OCI-LY1 (cell line): ENCODE measurements around the gene DUSP1.

ENCODE experiments used
- CTCF ChIP-seq: fragments of 200-600 bp; sonication (generic), shearing (Covaris generic); IDR thresholded peaks from 2 replicates; pipeline ENCODE4 v1.5.1; 2017; ENCODE audit warnings: mild to moderate bottlenecking, antibody characterized with exemption, low read length, moderate library complexity, mixed read lengths
- EZH2 ChIP-seq: fragments of 200-600 bp; sonication (generic), shearing (Covaris generic); IDR thresholded peaks from 2 replicates; pipeline ENCODE4 v1.8.0; 2017; ENCODE audit warnings: borderline replicate concordance, mixed run types, mild to moderate bottlenecking, antibody characterized with exemption, low read length, moderate library complexity, mixed read lengths

GRCh38 chr5:172768573-172769341 lies 2.2 kb downstream of the DUSP1 start:
- TF ChIP-seq CTCF (no peak), EZH2 (no peak)
